Tibial nerve (tissue), 4 donors: ENCODE results near the gene PRDX5. TPM values are rescaled to one million over a fixed set of nuclear protein-coding genes. Genes with fewer than 3 reads are reported as not detected.

Experiments used
- DNase-seq, 2 donors: peaks; one replicate each; pipeline ENCODE4 v3.0.0-alpha.2; 2019; ENCODE audit warnings: low spot score in 2 of 2
- H3K27ac ChIP-seq, 4 donors: fragments of 200-600 bp; sonication (generic) in 3 of 4; one replicate each; pipeline ENCODE4 v1.5.1; 2017 to 2019; ENCODE audit warnings: mild to moderate bottlenecking in 1 of 4
- H3K27me3 ChIP-seq, 2 donors: fragments of 200-600 bp; sonication (generic) in 1 of 2; one replicate each; pipeline versions ENCODE4 v1.5.1 to v1.6.0; 2017 to 2019
- H3K36me3 ChIP-seq, 3 donors: fragments of 200-600 bp; sonication (generic); one replicate each; pipeline ENCODE4 v1.5.1; 2018 to 2019
- H3K4me1 ChIP-seq, 4 donors: fragments of 200-600 bp; sonication (generic) in 3 of 4; one replicate each; pipeline ENCODE4 v1.5.1; 2017 to 2019
- H3K4me3 ChIP-seq, 4 donors: fragments of 200-600 bp; sonication (generic) in 3 of 4; one replicate each; pipeline ENCODE4 v1.5.1; 2017 to 2019; ENCODE audit warnings: mild to moderate bottlenecking in 1 of 4, moderate library complexity in 1 of 4
- H3K9me3 ChIP-seq, 4 donors: fragments of 200-600 bp; sonication (generic) in 3 of 4; one replicate each; pipeline ENCODE4 v1.5.1; 2017 to 2019
- CTCF ChIP-seq, 5 experiments: fragments of 200-600 bp in 3 of 5; fragments of 450-650 bp in 2 of 5; sonication (generic) in 3 of 5; IDR thresholded peaks; one replicate each; pipeline ENCODE4 v1.5.1; 2016 to 2019; ENCODE audit warnings: antibody characterized with exemption in 5 of 5, mild to moderate bottlenecking in 3 of 5, moderate library complexity in 2 of 5
- EP300 ChIP-seq, 2 donors: sonication (generic); formaldehyde crosslinking; IDR thresholded peaks; one replicate each; pipeline ENCODE4 v1.6.1; 2017; ENCODE audit warnings: antibody characterized with exemption in 2 of 2, mild to moderate bottlenecking in 1 of 2
- POLR2A ChIP-seq, 2 donors: fragments of 450-650 bp; IDR thresholded peaks; one replicate each; pipeline ENCODE4 v1.6.1; 2017; ENCODE audit warnings: antibody characterized with exemption in 2 of 2, mild to moderate bottlenecking in 2 of 2, moderate library complexity in 2 of 2
- WGBS, 2 donors: methylation state at CpG; one replicate each; pipeline ENCODE4 v1.1.5; 2018; 5-methylcytosine and 5-hydroxymethylcytosine counted together
- total RNA-seq, 4 donors: library from RNA; depleted of rRNA; stranded (reverse); fragments of >200 nt; gene quantifications; one replicate each; pipeline ENCODE4 v1.1.0, GENCODE V29; 2016

The PRDX5 gene
- total RNA-seq, 4 donors from 2014 or later = 142 to 246 (median 204) TPM

DNA sequence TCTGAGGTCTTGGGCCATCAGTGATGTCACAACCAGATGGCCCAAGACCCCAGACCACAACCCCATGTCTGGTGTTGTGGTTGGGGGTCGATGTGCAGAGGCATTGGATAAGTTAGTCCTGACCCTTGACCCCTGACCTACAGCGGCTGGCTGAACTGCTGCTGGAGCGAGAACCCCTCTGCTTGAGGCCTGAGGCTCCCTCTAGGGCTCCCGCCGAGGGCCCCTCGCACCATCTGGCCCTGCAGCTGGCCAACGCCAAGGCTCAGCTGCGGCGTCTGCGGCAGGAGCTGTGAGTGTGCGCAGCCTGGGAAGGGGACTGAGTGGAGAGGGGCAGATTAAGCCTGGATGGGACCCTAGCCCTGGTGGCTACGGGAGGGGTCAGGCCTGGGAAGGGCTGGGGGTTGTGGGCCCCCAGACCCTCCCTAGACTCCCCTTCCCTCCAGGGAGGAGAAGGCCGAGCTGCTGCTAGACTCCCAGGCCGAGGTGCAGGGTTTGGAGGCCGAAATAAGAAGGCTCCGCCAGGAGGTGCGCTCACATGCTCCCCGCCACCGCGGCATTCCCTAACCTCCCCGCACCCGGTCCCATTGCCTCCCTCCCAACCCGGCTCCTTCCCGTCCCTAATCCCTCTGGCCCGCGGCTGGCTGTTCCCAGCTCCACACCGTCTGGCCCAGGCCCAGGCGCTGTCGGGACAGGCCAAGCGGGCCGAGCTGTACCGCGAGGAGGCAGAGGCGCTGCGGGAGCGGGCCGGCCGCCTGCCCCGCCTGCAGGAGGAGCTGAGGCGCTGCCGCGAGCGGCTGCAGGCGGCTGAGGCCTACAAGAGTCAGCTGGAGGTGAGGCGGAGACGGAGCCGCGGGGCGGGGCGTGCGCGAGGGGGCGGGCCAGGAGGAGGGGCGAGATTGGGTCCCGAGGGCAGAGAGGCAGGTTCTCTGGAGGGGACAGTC, 24.2 kb downstream of the PRDX5 start:
- Histone ChIP-seq H3K4me3 (peak overlapping the region in 3 of 4 donors; percentile 2 to 46 (median 34)), H3K27me3 (no peaks in the 10 kb centered on the region), H3K27ac (peak overlapping the region in 2 of 4 donors; percentile 66 to 75), H3K9me3 (no peaks in the 10 kb centered on the region), H3K36me3 (no peaks in the 10 kb centered on the region), H3K4me1 (peaks cover 0 to 30% (median 9%) of the 10 kb centered on the region in 4 donors)
- 23 to 32% methylated on average over 25 to 49 of the region's 55 CpGs for WGBS, 2 donors
- peak; percentile 72 for DNase-seq
- TF ChIP-seq POLR2A (IDR thresholded peaks at IDR 0.05) (peak in 1 of 2 donors; percentile 40), CTCF (IDR thresholded peaks at IDR 0.05) (peak; percentile 41 to 71 (median 51)), EP300 (IDR thresholded peaks at IDR 0.05) (peak in 1 of 2 donors; percentile 48)

GRCh38 chr11:64342869-64343745, 25.2 kb downstream of the PRDX5 start:
- peak overlapping the region in 1 of 4 donors; percentile 66 for H3K27ac ChIP-seq
- WGBS, 2 donors = 57 to 58% methylated on average over 22 to 27 of the region's 29 CpGs

DNA sequence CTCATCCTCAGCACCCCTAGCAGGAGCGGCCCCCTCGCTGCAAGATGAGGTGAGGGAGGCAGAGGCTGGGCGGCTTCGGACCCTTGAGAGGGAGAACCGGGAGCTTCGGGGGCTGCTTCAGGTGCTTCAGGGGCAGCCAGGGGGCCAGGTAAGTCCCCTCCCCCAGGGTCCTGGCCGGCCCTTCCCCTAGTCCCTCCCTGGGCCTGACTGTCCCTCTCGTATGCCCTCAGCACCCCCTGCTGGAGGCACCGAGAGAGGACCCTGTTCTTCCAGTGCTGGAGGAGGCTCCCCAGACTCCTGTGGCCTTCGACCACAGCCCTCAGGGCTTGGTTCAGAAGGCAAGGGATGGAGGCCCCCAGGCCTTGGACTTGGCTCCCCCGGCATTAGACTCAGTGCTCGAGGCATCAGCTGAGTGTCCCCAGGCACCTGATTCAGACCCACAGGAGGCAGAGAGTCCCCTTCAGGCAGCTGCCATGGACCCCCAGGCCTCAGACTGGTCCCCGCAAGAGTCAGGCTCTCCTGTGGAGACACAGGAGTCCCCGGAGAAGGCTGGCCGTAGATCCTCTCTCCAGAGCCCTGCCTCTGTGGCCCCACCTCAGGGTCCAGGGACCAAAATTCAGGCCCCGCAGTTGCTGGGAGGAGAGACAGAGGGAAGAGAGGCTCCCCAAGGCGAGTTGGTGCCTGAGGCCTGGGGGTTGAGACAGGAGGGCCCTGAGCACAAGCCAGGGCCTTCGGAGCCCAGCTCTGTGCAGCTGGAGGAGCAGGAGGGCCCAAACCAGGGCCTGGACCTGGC, 26.0 kb downstream of the PRDX5 start:
- no peaks in the 10 kb centered on the region for H3K27me3 ChIP-seq
- H3K4me1 ChIP-seq = peaks cover 0 to 30% (median 9%) of the 10 kb centered on the region in 4 donors
- WGBS, 2 donors = 78 to 87% methylated on average over 14 to 16 of the region's 18 CpGs
- no peaks in the 10 kb centered on the region for H3K9me3 ChIP-seq
- no peak for TF ChIP-seq EP300 (IDR thresholded peaks at IDR 0.05)
- peak in 1 of 5 experiments; percentile 7 for TF ChIP-seq CTCF (IDR thresholded peaks at IDR 0.05)
- H3K4me3 ChIP-seq = no peak overlapping the region
- no peak for DNase-seq
- H3K36me3 ChIP-seq = no peaks in the 10 kb centered on the region
- no peak overlapping the region for H3K27ac ChIP-seq

More at GRCh38 chr11:64342869-64343745, 25.2 kb downstream of the PRDX5 start:
- Histone ChIP-seq H3K9me3 (no peaks in the 10 kb centered on the region), H3K36me3 (no peaks in the 10 kb centered on the region), H3K27me3 (no peaks in the 10 kb centered on the region), H3K4me3 (peak overlapping the region in 3 of 4 donors; percentile 2 to 46 (median 34)), H3K4me1 (peaks cover 0 to 30% (median 9%) of the 10 kb centered on the region in 4 donors)
- TF ChIP-seq CTCF (IDR thresholded peaks at IDR 0.05) = no peak
- no peak for TF ChIP-seq POLR2A (IDR thresholded peaks at IDR 0.05)
- TF ChIP-seq EP300 (IDR thresholded peaks at IDR 0.05) = no peak
- no peak for DNase-seq

DNA sequence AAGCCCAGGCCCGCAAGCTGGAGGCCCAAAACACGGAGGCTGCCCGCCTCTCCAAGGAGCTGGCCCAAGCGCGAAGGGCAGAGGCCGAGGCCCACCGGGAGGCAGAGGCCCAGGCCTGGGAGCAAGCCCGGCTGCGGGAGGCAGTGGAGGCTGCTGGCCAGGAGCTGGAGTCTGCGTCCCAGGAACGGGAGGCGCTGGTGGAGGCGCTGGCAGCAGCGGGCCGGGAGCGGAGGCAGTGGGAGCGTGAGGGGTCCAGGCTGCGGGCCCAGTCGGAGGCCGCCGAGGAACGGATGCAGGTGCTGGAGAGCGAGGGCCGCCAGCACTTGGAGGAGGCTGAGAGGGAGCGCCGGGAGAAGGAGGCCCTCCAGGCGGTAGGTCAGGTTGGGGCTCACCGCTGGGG, 26.9 kb downstream of the PRDX5 start:
- no peak for TF ChIP-seq EP300 (IDR thresholded peaks at IDR 0.05)
- TF ChIP-seq POLR2A (IDR thresholded peaks at IDR 0.05) = no peak
- no peak for TF ChIP-seq CTCF (IDR thresholded peaks at IDR 0.05)
- H3K36me3 ChIP-seq = no peaks in the 10 kb centered on the region
- no peaks in the 10 kb centered on the region for H3K9me3 ChIP-seq
- no peak for DNase-seq
- H3K4me3 ChIP-seq = no peak overlapping the region
- no peak overlapping the region for H3K27ac ChIP-seq
- peaks cover 0 to 30% (median 6%) of the 10 kb centered on the region in 4 donors for H3K4me1 ChIP-seq
- 88 to 94% methylated on average over 28 of the region's 28 CpGs for WGBS, 2 donors
- H3K27me3 ChIP-seq = no peaks in the 10 kb centered on the region
